Renal pelvis (tissue), 4 donors: ENCODE results near the gene SNAPC4. TPM values are rescaled to one million over a fixed set of nuclear protein-coding genes. Genes with fewer than 3 reads are reported as not detected.
"Not testable (repeated sequence)": the region's sequence is repeated elsewhere in the genome, so short reads cannot be mapped to it uniquely, and the experiment has no call there.

Source experiments
- DNase-seq: peaks from one replicate; pipeline ENCODE4 v3.0.0-alpha.2; 2013
- polyA plus RNA-seq, 3 donors: library from polyadenylated mRNA; unstranded; fragments of 120-200 nt; gene quantifications; one replicate each; pipeline ENCODE4 v1.2.1, GENCODE V29; 2013; ENCODE audit not compliant: insufficient read length in 3 of 3

Gene SNAPC4
- polyA plus RNA-seq, 3 donors, result 12.4 to 15.1 (median 13.7) TPM

GRCh38 chr9:136433043-136433715 lies 33.2 kb upstream of the SNAPC4 start:
- DNase-seq, result no peak

DNA sequence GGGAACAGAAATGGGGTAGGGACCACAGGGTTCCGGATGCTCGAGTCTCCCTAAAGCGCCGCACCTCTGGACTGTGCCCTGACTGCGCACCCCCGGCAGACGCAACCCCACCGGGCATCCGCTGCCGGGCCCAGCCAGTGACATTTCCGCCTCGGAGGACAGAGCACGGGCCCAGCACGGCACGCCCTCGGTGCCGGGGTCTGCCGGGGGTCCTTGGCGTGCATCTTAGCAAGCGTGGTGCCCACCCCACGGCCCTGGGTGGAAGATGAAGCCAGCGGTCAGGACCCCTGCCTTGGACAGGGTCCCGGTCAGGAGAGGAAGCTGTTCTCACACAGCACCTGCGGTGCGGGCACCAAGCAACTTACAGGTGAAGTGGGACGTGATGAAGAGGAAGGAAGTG lies 32.6 kb upstream of the SNAPC4 start:
- no peak for DNase-seq

GRCh38 chr9:136431782-136432350 lies 31.9 kb upstream of the SNAPC4 start:
- no peak for DNase-seq

DNA sequence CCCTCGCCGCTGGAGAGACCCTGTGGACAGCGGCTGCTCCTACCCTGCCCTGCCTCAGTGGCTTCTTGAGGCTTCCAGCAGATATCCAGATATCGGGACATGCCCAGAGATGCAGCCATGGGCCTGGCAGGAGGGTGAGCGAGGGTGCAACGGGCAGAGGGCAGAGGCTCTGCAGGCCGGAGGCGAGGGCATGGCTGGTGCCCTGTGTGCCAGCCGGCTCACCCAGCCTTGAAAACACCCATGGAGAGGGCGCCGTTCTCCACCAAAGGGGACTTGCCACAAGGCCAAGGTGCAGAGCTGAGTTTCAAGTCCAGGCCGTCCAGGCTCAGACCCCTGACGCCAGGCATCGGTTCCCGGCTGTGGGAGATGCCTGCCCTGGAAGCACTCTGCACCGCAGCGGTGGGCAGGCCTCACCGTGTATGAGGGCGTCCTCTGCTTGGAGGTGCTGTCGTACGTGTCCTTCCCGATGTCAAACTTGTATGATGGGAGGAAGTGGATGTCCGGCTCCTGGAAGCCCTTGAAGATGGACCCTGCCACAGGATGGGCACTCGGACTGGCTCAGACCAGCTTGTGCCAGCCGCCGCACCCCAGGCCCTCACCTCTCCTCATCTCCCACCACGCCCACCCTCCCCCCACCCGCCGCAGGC lies 30.7 kb upstream of the SNAPC4 start:
- DNase-seq, result no peak

- DNase-seq, result no peak
Observed at GRCh38 chr9:136429683-136430491, 29.9 kb upstream of the SNAPC4 start.

DNA sequence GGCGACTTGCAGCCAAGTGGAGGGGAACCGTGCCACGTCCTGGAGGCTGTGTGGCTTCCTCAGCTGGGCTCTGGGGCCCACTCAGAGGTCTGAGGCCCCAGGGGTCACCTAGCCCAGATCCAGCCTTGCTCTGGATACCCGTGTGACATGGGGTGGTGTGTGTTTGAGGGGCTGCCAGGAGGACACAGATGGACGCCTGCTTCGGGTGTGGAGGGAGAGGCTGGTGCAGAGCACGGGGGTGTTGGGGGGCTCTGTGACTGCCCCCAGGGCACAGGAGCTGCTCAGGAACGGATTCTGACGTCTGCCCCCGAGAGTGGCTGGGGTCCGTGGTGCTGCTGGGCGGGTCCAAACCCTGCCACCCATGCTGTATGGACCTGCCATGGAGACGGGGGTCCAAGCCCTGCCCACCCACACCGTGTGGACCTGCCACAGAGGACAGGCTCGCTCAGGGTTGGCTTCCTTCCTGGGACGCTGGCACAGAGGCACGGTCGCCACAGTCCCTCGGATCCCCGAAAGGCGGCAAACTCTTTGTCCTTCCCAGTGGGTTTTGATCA lies 29.2 kb upstream of the SNAPC4 start:
- no peak for DNase-seq

DNA sequence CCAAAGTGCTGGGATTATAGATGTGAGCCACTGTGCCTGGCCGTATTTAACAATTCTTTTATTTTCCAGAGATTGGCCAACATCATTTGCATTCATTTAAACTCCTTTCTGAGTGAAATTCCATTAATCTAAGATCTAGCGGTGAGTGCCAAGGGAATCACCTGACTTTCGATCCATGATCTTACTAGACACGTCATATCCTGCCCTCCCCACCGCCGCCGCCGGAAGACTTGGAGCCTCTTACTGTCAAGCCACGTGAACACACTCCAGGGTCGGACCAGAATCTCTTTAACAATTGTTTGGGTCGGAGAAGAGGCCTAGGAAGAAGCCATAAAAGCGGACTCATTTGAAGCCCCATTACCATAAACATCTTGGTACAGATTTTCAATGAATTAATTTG lies 26.8 kb upstream of the SNAPC4 start:
- DNase-seq, result no peak

GRCh38 chr9:136425367-136425766 lies 25.4 kb upstream of the SNAPC4 start:
- not testable (repeated sequence) for DNase-seq

- no peak for DNase-seq
Observed at GRCh38 chr9:136424750-136425362, 24.9 kb upstream of the SNAPC4 start.

- DNase-seq, result no peak
Observed at GRCh38 chr9:136423432-136424146, 23.6 kb upstream of the SNAPC4 start.

DNA sequence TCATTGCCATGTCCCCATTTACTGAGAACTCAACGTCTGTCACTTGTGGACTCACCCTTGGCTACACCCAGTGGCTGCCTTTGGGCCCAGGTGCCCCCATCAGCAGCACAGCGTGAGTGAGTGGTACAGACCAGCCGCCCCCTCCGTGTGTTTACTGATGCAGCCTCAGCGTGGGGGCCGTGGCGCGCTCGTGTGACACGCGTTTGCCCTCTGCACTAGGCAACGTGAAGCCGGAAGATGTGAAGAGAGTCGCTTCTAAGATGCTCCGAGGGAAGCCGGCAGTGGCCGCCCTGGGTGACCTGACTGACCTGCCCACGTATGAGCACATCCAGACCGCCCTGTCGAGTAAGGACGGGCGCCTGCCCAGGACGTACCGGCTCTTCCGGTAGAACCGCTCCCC lies 22.9 kb upstream of the SNAPC4 start:
- no peak for DNase-seq

GRCh38 chr9:136421791-136422190 lies 21.8 kb upstream of the SNAPC4 start:
- no peak for DNase-seq

- DNase-seq, result no peak
Observed at GRCh38 chr9:136419092-136419420, 19.1 kb upstream of the SNAPC4 start.

GRCh38 chr9:136418182-136419091 lies 18.5 kb upstream of the SNAPC4 start:
- no peak for DNase-seq

DNA sequence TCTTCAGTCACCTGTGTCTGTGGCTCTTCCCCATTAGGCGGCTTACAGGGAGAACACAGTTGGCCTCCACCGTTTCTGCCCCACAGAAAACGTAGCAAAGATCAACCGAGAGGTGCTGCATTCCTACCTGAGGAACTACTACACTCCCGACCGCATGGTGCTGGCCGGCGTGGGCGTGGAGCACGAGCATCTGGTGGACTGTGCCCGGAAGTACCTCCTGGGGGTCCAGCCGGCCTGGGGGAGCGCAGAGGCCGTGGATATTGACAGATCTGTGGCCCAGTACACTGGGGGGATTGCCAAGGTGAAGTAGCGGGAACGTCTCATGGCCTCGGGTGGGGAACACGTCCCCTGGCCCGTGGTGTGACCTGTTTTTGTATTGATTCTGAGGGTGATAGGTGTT lies 16.9 kb upstream of the SNAPC4 start:
- no peak for DNase-seq

DNA sequence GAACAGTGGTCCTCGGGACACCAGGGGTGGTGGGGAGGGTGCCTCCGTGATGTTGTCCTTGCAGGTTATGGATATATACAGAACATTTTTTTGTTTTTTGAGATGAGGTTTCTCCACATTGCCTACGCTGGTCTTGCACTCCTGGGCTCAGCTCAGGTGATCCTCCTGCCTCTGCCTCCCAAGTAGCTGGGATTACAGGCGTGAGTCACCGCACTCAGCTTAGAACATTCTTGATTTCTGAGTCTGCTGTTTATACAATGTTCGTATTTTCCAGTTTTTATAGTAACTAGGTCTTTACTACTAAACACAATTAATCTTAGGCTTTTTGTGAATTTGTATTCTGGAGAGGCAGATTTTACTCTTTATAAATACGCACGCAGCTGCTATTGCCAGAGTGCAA lies 16.5 kb upstream of the SNAPC4 start:
- DNase-seq, result no peak

GRCh38 chr9:136412962-136413361 lies 13.0 kb upstream of the SNAPC4 start:
- DNase-seq, result no peak

DNA sequence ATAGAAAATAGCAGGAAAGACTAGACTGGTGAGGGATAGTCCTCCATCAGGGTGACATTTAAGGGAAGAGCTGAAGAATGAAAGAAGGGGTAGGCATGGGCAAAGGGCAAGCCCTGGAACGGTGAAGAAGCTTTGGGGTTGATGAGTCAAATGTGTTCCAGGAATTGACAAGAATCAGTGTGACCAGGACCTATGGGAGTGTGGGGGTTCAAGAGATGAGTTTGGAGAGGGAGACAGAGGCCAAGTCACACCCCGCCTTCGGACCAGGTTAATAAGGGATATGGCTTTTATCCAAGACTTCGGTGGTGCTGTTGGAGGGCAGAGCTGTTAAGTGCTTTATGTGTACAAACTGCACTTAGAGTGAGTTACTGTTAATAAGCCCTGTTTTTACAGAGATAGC lies 11.4 kb upstream of the SNAPC4 start:
- DNase-seq, result no peak

DNA sequence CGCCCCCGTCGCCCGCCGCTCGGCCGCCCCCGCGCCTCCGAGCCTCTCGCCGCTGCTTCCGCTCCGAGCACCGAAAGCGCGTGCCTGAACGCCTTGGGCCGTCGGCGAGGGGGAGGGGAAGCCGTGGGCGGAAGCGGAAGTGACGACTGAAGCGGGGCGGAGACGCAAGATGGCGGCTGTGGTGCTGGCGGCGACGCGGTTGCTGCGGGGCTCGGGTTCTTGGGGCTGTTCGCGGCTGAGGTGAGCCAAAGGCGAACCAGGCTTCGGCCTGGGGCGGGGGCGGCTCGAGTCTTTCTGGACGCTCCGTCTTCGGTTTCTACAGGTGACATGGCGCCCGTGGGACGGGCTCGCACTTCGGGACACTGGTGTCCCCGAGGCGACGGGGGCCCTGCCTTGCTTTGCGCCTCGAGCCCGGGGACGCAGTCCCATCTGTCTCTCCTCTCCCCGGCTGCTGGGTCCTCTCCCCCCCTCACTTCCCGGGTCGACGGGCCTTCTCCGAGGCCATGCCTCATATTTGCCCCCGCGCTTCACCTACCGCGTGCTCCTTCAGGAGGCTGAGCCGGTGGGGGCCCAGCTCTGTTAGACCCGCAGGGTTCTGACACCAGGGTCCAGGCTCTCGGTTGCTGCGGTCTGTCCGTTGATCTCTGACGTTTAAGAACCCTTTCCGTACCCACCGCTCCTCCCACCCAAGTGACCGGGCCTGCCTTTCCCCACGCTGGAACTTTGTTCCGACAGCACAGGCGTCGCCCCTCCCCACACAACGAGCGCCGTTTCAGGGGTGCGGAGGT lies 10.7 kb upstream of the SNAPC4 start, which contains the start of the genes ENTR1 and PMPCA:
ENTR1 (minus strand) TSS at position 115 of the 788 bp plus-strand sequence. CDS start 217 bp downstream, outside the sequence.
PMPCA (plus strand) TSS at position 159 of the 788 bp plus-strand sequence; CDS start at position 170, 11 bp downstream.
- peak; percentile 90 for DNase-seq
